Measurements from ENCODE around the gene POLR1B.

The POLR1B gene

GRCh38 chr2:112618383-112618782 is 76.1 kb downstream of the POLR1B start:
- no peak for DNase-seq (ENCODE audit: extremely low read depth, low read depth)

GRCh38 chr2:112621790-112622527 is 79.7 kb downstream of the POLR1B start:
- DNase-seq (ENCODE audit: extremely low read depth, low read depth) = no peak

More at GRCh38 chr2:112618383-112618782, 76.1 kb downstream of the POLR1B start:
- no peak for TF ChIP-seq CTCF (IDR thresholded peaks at IDR 0.05; ENCODE audit: low read depth, low read length)

GRCh38 chr2:112622528-112622849 is 80.2 kb downstream of the POLR1B start:
- DNase-seq (ENCODE audit: extremely low read depth, low read depth) = peak; percentile 73
- TF ChIP-seq CTCF (IDR thresholded peaks at IDR 0.05; ENCODE audit: low read depth, low read length) = no peak

More at GRCh38 chr2:112621790-112622527, 79.7 kb downstream of the POLR1B start:
- TF ChIP-seq CTCF (IDR thresholded peaks at IDR 0.05; ENCODE audit: low read depth, low read length) = no peak

GRCh38 chr2:112623913-112624777 is 81.9 kb downstream of the POLR1B start:
- DNase-seq (ENCODE audit: extremely low read depth, low read depth) = no peak
- no peak for TF ChIP-seq CTCF (IDR thresholded peaks at IDR 0.05; ENCODE audit: low read depth, low read length)

- TF ChIP-seq CTCF (IDR thresholded peaks at IDR 0.05; ENCODE audit: low read depth, low read length) = no peak
- no peak for DNase-seq (ENCODE audit: extremely low read depth, low read depth)
These were observed 83.3 kb downstream of the POLR1B start for GRCh38 chr2:112625474-112626114.

- TF ChIP-seq CTCF (IDR thresholded peaks at IDR 0.05; ENCODE audit: low read depth, low read length) = peak; percentile 94
- no peak for DNase-seq (ENCODE audit: extremely low read depth, low read depth)
These were observed 84.4 kb downstream of the POLR1B start for GRCh38 chr2:112626604-112627059.
